GM23248 (cell line): Measurements from ENCODE around the gene INPP5A.

Experiments
- EZH2 ChIP-seq: fragments of 200-600 bp; sonication (generic); IDR thresholded peaks from 2 replicates; pipeline ENCODE4 v1.6.1; 2018; ENCODE audit warnings: antibody characterized with exemption, mild to moderate bottlenecking; ENCODE audit not compliant: insufficient read depth, poor library complexity, severe bottlenecking
- EZH2phosphoT487 ChIP-seq: fragments of 200-600 bp; sonication (generic); IDR thresholded peaks from 2 replicates; pipeline ENCODE4 v1.6.1; 2018; ENCODE audit warnings: antibody characterized with exemption, moderate library complexity, mild to moderate bottlenecking, low read depth; ENCODE audit not compliant: insufficient read depth

DNA sequence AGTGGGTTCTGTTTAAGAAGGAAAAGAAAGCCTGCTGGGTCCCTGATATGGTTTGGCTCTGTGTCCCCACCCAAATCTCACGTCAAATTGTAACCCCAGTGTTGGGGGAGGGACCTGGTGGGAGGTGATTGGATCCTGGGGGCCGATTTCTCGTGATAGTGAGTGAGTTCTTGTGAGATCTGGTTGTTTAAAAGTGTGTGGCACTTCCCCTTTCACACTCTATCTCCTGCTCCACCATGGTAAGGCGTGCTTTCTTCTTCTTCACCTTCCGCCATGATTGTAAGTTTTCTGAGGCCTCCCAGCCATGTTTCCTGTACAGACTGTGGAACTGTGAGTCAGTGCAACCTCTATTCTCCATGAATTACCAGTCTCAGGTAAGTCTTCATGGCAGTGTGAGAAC lies 42.6 kb downstream of the INPP5A start:
- no peak for TF ChIP-seq EZH2
- no peak for TF ChIP-seq EZH2phosphoT487
